GM21576 (cell line): Measurements from ENCODE around the gene PROX2.

Source experiments
- ATAC-seq: cut with Tn5 transposase; IDR thresholded peaks from one replicate; pipeline ENCODE4 v1.9.1; 2021; ENCODE audit warnings: mild to moderate bottlenecking, moderate library complexity; ENCODE audit not compliant: unreplicated experiment

The PROX2 gene, protein sequence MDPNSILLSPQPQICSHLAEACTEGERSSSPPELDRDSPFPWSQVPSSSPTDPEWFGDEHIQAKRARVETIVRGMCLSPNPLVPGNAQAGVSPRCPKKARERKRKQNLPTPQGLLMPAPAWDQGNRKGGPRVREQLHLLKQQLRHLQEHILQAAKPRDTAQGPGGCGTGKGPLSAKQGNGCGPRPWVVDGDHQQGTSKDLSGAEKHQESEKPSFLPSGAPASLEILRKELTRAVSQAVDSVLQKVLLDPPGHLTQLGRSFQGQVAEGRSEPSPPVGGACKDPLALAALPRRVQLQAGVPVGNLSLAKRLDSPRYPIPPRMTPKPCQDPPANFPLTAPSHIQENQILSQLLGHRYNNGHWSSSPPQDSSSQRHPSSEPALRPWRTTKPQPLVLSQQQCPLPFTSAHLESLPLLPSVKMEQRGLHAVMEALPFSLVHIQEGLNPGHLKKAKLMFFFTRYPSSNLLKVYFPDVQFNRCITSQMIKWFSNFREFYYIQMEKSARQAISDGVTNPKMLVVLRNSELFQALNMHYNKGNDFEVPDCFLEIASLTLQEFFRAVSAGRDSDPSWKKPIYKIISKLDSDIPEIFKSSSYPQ

DNA sequence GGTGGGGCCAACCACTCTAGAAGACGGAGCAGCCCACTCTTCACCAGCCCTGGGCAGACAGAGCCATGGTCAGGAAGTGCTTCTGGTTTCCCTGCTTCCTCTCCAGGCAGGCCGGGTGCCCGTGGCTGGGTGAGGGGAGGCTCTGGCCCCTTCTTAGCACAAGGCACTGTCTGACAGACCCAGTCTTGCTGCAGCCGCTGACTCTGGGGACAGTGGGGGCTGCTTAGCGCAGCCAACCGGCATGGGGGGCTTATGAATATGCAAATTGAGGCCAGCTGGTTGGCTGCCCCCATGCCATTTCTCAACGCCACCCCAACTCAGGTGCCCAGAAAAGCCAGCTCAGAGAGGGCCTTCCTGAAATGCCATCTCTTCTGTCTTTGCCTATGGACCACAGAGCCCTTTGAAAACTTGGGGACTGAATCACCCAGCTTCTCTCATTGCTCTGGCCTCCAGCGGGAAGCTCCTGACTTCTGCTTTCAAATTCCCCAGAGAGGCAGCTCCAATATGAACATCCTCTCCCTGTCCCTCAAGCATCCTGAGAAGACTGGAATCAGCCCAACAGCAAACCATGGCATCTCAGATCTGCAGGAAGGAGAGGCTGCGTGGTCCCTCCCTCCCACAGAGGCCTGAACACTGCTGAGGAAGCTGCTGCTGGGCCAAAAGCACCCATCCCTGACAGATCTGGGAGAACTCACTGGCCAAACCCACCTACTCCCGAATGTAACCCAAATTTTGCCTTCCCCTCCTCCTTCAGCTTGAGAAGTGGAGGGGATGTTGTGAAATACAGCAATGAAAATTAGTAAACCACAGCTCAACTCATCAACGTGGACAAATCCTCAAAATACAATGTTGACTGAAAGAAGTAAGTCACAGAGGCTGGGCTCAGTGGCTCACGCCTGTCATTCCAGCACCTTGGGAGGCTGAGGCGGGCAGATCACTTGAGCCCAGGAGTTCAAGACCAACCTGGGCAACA lies at the start of gene PROX2:
PROX2 (minus strand) TSS at position 205 of the 973 bp plus-strand sequence. CDS start 12,311 bp downstream, outside the sequence.
- no peak for ATAC-seq

DNA sequence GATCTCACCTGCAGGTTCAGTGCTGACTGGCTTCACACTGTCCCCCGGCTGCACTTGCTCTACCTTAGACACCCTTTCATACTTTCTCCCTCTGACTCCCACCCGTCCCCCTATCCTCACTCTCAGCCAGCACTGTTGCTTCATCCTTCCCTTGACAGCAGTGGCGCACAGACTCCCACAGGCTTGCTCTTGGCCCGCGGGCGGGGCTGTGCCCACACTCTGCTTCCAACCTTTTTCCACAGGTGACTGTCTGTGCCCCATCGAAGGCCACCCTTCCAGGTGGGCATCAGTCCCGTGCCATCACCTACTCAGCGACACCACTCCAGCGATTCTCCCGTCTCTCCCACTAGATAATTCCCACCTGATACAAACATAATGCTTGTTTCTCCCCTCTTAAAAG lies 48.1 kb upstream of the PROX2 start:
- ATAC-seq = no peak

DNA sequence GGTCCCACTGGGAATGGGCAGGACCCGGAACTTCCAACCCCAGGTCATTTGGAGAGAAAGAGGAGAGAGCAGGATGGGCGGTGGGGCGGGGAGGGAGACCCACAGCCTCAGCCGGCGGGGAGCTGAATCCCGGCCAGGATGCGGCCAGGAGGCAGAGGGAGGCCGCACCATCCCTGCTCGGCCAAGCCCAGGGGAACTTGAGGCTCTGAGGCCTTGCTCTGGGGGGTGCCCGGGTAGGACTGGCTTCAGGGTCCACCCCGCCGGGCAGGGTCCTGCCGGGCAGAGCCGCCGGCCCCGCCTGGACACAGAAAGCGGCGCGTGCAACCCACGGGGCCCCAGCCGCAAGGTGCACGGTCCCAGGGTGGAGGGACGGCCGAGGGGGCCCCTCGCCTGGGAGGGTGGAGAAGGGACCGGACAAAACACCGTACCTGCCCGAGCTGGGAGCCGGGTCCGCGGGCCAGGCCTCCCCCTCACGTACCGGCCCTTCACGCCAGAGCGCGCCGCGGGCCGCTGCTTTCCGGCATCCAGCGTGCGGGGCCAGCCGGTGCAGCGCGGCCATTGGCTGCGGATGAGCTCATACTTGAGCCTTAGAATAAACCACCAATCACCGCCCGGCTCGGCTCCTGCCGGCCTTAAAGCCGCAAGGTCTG lies 46.9 kb upstream of the PROX2 start, which contains the start of gene RPS6KL1:
RPS6KL1 (minus strand) TSS at position 509 of the 650 bp plus-strand sequence. CDS start 1,719 bp downstream, outside the sequence.
- peak; percentile 90 for ATAC-seq

DNA sequence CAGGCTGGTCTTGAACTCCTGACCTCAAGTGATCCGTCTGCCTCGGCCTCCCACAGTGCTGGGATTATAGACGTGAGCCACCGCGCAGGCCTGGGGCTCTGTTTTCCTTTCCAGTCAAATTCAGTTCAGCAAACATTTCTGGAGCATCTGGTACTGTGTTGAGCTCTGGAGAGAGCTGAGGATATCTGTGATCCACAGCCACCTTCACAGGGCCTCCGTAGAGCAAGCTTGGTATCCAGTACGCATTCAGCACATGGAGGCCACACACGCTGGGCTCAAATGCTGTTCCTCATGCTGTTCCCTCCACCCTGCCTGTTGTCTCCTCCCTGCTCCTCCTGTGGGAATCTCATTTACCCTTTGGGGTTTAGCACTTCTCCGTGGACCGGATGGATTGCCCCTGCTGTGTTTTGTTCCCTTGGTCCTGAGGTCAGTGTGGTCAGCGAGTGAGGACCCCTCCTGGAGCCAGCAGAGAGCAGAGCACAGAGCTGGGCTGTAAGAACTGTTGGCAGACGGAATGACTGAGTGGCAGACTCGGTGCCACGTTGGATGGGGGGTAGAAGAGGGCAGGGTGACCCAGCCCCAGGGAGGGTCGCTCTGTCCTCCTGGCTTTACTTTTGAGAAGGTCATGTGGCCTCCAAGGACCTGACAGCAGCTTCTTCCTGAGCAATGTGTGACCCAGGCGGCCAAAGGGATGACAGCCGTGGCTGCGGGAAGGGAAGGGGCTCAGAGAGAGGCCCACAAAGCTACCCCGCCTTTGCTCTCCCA lies 46.2 kb upstream of the PROX2 start:
- ATAC-seq = no peak

DNA sequence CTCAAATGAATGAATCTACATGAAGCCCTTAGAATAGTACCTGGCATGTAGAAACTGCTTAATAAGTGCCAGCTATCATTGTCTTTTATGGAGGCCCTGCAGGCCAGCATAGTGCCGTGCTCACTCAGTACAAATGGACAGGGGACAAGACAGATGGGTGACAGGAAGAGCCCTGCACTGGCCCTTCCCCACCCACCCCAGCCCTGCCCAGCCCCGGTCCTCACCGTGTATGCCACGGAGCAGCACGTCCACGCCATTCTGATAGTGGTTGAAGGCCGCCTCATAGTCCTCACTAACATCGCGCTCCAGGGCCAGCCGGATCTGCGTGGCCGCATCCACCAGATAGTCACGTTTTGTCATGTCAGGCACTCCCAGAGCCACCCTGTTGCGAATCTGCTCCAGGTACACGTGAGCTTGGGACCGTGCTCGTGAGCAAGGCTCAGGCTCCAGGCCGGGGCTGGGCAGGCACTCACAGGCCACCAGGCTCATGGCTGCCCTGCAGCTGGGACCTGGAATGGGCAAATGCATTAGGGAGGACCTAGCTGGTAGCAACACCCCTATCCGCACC lies 45.2 kb upstream of the PROX2 start:
- no peak for ATAC-seq

DNA sequence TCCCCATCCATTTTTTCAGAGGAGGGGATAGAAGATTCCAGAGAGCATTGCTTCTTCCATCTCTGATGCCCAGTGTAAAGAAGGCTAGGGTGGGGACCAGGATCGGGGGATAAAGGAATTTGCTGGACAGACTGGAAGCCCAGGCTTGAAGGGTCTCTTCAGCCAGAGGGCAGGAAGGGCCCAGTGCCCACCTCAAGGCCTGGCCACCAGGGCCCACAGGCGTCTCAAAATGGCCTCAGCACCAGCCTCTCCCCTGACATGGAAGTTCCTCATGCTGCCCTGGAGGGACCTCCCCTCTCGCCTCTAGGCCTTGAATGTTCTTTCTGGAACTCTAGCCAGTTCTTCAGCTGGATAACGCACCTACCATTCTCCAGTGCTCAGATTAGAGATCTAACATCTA lies 44.3 kb upstream of the PROX2 start:
- no peak for ATAC-seq

DNA sequence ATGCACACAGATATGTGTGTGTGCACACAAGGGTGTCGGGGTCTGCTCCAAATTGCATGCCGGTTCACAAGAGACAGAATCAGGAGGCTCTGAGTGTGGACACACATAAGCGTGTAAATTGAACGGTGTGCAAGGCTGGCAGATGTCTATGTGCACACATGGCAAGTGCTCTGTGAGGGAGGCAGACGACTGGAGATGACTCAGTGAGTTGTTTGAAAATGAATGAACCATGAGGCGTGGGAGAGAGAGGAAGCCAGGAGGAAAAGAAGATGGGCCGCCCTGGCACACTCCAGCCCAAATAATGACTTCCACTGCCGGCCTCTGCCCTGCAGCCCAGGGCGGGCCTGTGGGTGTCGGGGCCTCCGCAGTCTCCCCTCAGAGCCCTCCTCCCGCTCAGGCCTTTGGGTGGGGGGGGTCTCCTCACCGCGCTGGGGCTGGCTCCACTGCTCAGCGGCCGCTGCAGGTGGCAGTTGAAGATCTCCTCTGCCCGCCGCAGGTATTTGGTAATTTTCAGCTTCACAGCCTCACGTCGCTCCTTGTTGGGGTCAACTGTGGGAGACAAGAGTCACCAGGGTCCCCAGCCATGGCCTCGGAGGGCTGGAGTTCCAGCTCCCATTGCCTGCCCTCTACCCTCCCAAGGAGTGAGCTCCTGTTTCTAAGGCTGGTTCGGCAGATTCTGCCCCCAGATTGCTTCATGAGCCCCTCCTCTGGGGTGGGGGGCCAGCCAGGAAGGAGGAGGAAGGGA lies 43.6 kb upstream of the PROX2 start:
- ATAC-seq = no peak

DNA sequence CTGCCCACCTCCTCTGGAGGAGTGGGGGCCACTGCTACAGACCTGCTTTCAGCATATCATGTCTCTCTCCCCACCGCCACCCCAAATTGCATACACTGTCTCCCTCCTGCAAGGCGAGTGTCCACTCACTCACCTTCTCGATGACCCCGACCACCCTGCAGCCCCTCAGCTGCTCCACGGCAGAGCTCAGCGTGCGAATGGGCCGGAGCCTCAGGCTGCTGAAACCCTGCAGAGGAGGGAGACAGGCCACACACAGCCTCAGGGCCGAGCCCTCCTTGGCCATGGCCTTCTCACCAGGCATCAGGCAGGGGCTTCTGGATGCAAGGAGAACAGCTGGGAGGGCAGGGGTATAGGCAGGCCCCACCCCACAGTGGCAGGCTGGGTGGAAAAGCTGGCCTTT lies 42.4 kb upstream of the PROX2 start:
- ATAC-seq = no peak

DNA sequence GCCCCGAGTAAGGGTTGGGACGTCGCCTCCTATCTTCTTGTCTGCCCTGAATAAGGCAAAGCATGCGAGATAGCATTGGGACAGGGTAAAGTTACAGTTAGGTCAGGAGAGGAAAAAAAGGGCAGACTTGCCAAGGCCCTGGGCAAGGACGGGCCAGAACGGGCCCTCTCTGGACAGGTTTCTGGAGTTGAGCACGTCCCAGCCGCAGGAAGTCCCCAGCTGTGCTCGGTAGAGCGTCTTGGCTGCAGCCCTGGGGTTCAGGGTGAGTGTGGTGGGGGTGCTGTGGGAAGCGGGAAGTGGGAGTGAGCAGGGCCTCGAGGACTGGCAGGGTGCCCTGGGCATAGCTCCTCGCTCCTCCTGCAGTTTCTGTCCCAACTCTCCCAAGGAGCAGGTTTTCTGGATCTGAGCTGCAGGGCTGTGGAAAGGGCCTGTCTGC lies 41.7 kb upstream of the PROX2 start:
- ATAC-seq = no peak

DNA sequence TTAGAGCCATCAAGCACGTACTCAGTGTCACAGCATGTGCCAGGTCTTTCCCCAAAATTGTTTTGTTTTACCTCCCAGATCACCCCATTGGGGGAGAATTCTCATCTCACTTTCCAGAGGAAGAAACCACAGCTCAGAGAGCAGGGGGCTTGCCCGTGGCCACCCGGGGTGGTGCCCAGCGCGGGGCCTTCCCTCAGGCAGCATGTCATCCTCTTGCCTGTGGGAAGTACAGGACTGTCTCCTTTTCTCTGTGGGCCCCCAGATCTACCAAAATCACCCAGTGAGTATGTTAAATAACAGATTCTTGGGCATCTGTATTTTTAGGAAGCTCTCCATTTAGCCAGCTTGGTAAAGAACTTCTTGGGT lies 41.2 kb upstream of the PROX2 start:
- no peak for ATAC-seq

DNA sequence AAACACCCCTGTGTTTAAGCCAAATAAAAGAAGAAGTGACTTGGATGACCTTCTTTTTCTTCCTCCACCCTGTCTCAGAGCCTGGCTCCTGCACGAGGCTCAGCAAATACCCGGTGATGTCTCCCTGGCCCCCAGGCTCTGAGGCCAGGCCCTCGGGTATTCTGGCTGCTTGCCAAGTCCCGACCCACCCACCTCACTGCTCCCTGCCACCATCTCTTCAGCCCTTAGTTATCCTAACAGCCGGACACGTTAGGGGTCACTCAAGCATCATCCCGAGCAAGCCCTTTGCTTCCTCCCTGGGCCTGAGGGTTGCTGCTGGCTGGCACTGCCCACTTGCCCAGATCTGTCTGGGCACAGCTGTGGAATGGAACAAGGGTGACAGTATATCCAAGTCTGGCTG lies 39.9 kb upstream of the PROX2 start:
- no peak for ATAC-seq

DNA sequence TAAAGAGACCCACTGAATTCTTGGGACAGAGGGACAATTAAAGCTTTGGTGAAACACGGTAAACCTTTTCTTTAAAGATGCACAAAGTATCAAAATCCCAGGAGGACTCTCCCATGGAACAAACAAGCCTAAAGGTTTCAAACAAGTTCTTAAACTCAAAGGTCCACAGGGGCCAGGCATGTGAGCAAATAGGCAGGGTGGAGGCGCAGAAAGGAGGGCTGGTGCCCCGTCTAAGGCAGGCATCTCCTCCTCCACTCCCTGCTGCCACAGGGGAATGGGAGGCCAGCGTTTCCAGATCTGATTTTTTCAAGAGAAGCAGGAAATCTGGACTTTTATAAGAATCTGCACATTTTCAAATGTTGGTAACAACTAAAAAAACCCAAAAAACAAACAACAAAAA lies 39.5 kb upstream of the PROX2 start:
- no peak for ATAC-seq

DNA sequence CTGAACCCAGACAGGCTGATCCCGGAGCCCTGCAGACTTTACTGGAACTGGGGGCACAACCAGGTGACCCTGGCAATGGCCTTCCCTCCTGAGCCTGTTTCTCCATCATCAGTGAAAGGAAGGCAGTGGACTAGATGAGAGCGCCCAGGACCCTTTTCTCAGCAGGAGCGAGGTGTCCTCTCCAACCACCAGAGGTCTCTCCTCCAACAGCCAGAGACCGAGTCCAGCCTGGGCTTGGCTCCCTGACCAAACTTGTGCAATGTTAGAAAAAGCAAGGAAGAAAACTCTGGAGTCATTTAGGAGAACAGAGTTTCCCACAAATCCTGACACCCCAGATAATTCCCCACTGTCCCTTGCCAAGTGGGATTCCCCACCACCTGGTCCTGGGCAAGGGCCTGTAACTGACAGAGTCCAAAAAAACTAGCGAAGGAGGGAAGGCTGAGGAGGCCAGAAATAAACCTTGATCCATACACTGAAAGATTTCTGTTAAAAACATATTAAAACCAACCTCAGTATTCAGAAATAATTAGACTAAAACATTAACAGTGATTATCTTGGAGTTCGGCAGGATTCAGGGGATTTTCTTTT lies 38.1 kb upstream of the PROX2 start:
- ATAC-seq = no peak

DNA sequence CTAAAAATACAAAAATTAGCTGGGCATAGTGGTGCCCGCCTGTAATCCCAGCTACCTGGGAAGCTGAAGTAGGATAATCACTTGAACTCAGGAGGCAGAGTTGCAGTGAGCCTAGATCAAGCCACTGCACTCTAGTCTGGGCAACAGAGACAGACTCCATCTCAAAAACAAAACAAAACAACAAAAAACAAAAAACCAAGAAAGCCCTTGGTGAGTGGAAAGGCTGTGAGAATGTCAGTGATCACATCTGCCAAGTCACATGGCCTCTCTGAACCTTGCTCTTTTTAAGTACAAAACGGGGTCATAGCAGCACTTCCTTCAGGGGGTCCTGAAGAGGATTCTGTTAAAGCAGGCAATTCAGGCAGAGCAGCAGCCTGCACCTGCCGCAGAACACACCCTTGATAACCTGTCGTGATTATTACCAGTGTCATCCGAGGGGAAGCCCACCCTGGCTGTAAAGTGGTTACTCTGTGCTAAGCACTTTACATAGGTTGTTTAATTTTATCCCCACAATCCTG lies 37.5 kb upstream of the PROX2 start:
- no peak for ATAC-seq

DNA sequence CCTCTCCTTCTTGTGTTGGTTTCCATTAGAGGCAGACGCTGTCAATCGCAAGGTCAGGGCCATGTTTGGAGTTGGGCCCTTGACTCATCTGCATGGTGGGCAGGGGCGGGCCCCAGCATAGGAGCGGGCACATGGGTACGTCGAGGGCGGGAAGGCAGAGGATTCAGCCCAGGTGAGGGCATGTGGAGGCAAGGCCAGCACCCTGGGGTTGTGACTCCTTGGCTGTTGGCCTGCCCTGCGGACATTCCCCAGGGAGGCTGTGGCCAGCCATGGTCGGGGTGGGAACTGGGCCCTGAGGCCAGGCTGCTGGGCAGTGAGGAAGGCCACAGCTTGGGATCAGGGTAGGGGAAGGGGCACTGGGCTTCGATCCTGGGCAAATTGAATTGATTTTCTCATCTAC lies 36.9 kb upstream of the PROX2 start:
- no peak for ATAC-seq

DNA sequence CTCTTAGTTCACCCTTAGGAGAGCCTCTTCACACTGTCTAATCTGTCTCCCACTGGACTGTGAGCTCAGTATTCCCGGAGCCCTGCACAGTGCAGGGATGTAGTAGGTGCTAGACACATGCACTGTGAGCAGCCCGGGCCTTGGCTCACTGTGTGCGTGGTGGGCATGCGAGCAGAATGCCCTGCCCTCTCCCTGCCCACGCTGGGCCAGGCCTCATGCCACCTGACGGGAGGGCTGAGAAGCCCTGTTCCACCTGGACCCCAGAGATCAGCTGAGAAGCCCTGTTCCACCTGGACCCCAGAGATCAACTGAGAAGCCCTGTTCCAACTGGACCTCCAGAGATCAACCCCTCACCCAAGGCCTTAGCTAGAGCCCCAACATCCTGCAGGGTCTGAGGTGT lies 36.2 kb upstream of the PROX2 start:
- no peak for ATAC-seq

DNA sequence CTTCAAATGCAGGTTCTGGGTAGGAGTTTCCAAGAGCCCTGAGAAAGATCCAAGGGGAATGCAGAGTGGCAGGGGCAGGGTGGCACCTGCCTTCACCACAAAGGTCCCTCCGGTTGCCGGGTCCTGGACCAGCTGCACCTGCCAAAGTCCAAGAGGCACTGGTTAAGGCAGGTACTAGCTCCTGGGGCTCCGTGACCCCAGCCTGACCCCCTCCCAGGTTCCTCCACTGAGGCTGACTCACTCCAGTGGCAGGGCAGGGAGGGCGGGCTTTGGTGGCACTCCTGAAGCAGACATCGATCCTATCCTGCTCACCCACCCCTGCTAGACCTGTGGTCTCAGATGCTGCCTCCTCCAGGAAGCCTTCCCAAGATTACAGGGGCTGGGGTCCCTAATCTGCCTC lies 35.8 kb upstream of the PROX2 start:
- ATAC-seq = no peak

DNA sequence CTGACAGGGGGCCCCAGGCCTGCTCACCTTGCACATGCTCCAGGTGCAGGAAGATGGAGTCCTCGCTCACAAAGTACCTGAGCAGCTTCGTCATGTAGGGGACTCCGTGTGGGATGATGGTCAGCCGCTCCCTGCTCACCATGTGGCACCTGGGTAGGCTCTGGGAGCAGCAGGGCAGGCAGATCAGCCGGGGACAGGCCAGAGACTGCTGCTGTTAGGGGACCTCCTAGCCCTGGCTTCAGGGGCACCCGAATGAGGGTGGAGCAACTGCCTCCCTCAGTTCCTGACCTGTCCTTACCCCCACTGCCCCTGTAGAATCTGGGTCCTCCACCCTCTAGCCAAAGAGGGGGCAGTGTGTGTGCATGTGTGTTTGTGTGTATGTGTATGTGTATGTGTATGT lies 35.3 kb upstream of the PROX2 start:
- ATAC-seq = no peak
